Measurements from ENCODE around the gene ABCD3. TPM values are rescaled to one million over a fixed set of nuclear protein-coding genes. Genes with fewer than 3 reads are reported as not detected.

ABCD3 gene
- total RNA-seq, 2 donors from 2014 or later, result 31.0 to 35.3 TPM

GRCh38 chr1:94529416-94529815 is 111.2 kb downstream of the ABCD3 start:
- H3K9me3 Mint-ChIP-seq, result no peaks in the 10 kb centered on the region
- ATAC-seq, result no peak
- peaks cover 26 to 30% of the 10 kb centered on the region in 2 donors for H3K27me3 Mint-ChIP-seq
- H3K36me3 Mint-ChIP-seq, result no peaks in the 10 kb centered on the region
- no peaks in the 10 kb centered on the region for H3K4me1 Mint-ChIP-seq (ENCODE audit: low read depth in 2 of 2)
- DNase-seq (ENCODE audit: low spot score), result no peak
- H3K27ac Mint-ChIP-seq, result no peak overlapping the region
- no peak overlapping the region for H3K4me3 Mint-ChIP-seq

- H3K27me3 Mint-ChIP-seq, result peaks cover 22 to 27% of the 10 kb centered on the region in 2 donors
- no peak overlapping the region for H3K27ac Mint-ChIP-seq
- H3K4me1 Mint-ChIP-seq (ENCODE audit: low read depth in 2 of 2), result no peaks in the 10 kb centered on the region
- no peak for ATAC-seq
- H3K4me3 Mint-ChIP-seq, result no peak overlapping the region
- no peaks in the 10 kb centered on the region for H3K36me3 Mint-ChIP-seq
- DNase-seq (ENCODE audit: low spot score), result no peak
- H3K9me3 Mint-ChIP-seq, result no peaks in the 10 kb centered on the region
These were observed 112.2 kb downstream of the ABCD3 start for GRCh38 chr1:94530373-94530878.

DNA sequence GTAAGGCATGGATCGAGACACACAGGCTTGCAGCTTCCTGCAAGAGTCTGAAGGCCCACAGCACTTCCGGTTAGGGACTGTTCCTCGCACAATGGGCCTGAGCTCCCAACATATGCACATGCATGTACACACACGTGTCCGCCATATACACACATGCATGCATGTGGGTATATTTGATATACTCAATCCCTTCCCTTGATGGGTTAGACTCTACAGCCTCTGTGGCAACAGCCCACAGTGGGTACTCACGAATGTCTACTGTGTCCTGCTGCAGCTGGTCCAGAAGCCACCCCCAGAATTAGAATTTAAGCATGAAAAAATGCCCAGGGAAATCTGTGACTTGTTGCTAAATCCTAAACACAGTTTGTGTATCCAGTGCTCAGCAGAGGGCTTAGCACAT is 113.5 kb downstream of the ABCD3 start:
- Mint-ChIP-seq H3K4me1 (ENCODE audit: low read depth in 2 of 2) (no peaks in the 10 kb centered on the region), H3K27me3 (peaks cover 27 to 34% of the 10 kb centered on the region in 2 donors), H3K27ac (no peak overlapping the region), H3K36me3 (no peaks in the 10 kb centered on the region), H3K9me3 (no peaks in the 10 kb centered on the region), H3K4me3 (no peak overlapping the region)
- DNase-seq (ENCODE audit: low spot score) (no peak), ATAC-seq (no peak)

- Mint-ChIP-seq H3K27me3 (peaks cover 28 to 38% of the 10 kb centered on the region in 2 donors), H3K36me3 (no peaks in the 10 kb centered on the region), H3K27ac (no peak overlapping the region), H3K9me3 (no peaks in the 10 kb centered on the region), H3K4me1 (ENCODE audit: low read depth in 2 of 2) (no peaks in the 10 kb centered on the region), H3K4me3 (no peak overlapping the region)
- ATAC-seq (no peak), DNase-seq (ENCODE audit: low spot score) (no peak)
These were observed 113.9 kb downstream of the ABCD3 start for GRCh38 chr1:94532077-94532476.

GRCh38 chr1:94535095-94535494 is 116.9 kb downstream of the ABCD3 start:
- Mint-ChIP-seq H3K36me3 (no peaks in the 10 kb centered on the region), H3K4me3 (no peak overlapping the region), H3K27ac (no peak overlapping the region), H3K27me3 (peaks cover 37 to 57% of the 10 kb centered on the region in 2 donors), H3K9me3 (no peaks in the 10 kb centered on the region), H3K4me1 (ENCODE audit: low read depth in 2 of 2) (no peaks in the 10 kb centered on the region)
- ATAC-seq, result no peak
- DNase-seq (ENCODE audit: low spot score), result no peak

- Mint-ChIP-seq H3K36me3 (no peaks in the 10 kb centered on the region), H3K27ac (no peak overlapping the region), H3K4me1 (ENCODE audit: low read depth in 2 of 2) (peaks cover 2 to 3% of the 10 kb centered on the region in 2 donors), H3K4me3 (no peak overlapping the region), H3K9me3 (no peaks in the 10 kb centered on the region), H3K27me3 (peaks cover 40 to 65% of the 10 kb centered on the region in 2 donors)
- DNase-seq (ENCODE audit: low spot score) (no peak), ATAC-seq (no peak)
These were observed 117.7 kb downstream of the ABCD3 start for GRCh38 chr1:94535879-94536278.

DNA sequence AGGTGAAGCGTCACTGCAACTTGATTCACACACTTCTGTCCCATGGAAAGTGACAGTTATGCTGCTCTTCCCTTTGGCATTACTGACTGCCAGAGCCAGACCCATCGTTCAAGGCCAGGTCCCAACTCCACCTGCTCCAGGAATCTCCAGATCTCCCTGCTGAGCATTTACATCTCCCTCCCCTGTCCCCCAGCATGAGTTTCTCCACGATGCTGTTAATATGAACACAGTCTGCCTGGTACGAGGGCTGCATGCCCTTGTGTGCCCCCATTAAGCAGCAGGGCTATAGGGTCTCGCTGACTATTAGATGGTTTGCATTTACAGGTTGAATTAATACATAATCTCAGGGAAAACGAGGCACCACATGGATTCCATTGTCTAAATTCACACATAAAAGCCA is 119.1 kb downstream of the ABCD3 start:
- H3K27me3 Mint-ChIP-seq, result peaks cover 43 to 68% of the 10 kb centered on the region in 2 donors
- H3K27ac Mint-ChIP-seq, result no peak overlapping the region
- no peak for ATAC-seq
- no peak overlapping the region for H3K4me3 Mint-ChIP-seq
- H3K36me3 Mint-ChIP-seq, result no peaks in the 10 kb centered on the region
- no peak for DNase-seq (ENCODE audit: low spot score)
- H3K4me1 Mint-ChIP-seq (ENCODE audit: low read depth in 2 of 2), result peaks cover 4% of the 10 kb centered on the region in 2 donors
- no peaks in the 10 kb centered on the region for H3K9me3 Mint-ChIP-seq

DNA sequence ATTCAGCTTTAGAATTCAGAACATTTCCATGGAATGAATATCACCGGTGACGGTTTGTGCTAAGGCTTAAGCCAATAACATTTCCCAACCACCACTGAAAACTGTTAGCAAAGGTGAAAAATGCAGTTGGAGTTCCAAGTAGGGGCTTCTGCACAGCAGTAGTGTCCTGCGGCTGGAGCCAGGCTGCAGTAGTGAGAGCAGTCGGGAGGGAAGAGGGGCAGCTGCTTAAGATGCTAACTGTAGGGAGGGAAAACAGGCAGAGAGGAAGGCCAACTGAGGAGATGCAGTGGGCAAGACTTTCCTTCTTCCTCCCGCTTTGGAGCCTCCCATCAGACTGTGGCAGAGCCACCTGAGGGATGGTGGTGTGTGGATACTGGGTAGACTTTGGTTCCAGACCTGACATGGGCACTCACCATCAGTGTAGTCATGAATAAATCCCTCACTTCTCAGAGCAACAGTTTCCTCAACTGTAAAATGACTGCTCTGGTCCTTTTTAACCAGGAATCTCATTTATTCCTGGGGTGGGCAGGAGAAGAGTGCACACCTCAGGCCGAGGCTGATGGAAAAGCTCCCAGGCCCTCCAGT is 120.1 kb downstream of the ABCD3 start:
- Mint-ChIP-seq H3K27me3 (peaks cover 48 to 71% of the 10 kb centered on the region in 2 donors), H3K4me3 (no peak overlapping the region), H3K9me3 (no peaks in the 10 kb centered on the region), H3K27ac (no peak overlapping the region), H3K4me1 (ENCODE audit: low read depth in 2 of 2) (peaks cover 8 to 10% of the 10 kb centered on the region in 2 donors), H3K36me3 (no peaks in the 10 kb centered on the region)
- no peak for ATAC-seq
- no peak for DNase-seq (ENCODE audit: low spot score)

DNA sequence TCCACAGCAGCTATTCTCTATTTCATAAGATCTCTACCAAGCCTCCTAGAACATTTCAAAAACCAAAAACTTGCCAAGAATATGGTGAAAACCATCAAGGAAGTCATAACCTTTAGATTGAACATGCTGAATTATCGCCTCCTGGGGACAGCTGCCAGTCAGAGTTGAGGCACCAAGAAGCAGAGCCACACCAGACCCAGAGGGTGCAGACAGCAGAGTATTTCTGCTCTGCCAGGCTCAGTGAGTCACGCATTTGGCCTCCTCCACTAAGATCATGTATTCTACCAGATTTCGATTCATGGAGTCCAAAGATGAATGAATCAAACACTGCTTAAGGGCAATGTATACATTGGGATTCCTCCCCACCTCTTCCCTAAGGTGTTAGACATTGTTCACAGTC is 121.3 kb downstream of the ABCD3 start:
- no peak for DNase-seq (ENCODE audit: low spot score)
- Mint-ChIP-seq H3K4me3 (no peak overlapping the region), H3K4me1 (ENCODE audit: low read depth in 2 of 2) (peaks cover 8 to 10% of the 10 kb centered on the region in 2 donors), H3K36me3 (no peaks in the 10 kb centered on the region), H3K9me3 (no peaks in the 10 kb centered on the region), H3K27ac (no peak overlapping the region), H3K27me3 (peaks cover 50 to 70% of the 10 kb centered on the region in 2 donors)
- ATAC-seq, result no peak

GRCh38 chr1:94540440-94541245 is 122.5 kb downstream of the ABCD3 start:
- no peak overlapping the region for H3K27ac Mint-ChIP-seq
- no peaks in the 10 kb centered on the region for H3K9me3 Mint-ChIP-seq
- H3K4me1 Mint-ChIP-seq (ENCODE audit: low read depth in 2 of 2), result peaks cover 8 to 10% of the 10 kb centered on the region in 2 donors
- peak overlapping the region; percentile 50 for H3K4me3 Mint-ChIP-seq
- peaks cover 55 to 73% of the 10 kb centered on the region in 2 donors for H3K27me3 Mint-ChIP-seq
- no peak for ATAC-seq
- no peak for DNase-seq (ENCODE audit: low spot score)
- no peaks in the 10 kb centered on the region for H3K36me3 Mint-ChIP-seq

DNA sequence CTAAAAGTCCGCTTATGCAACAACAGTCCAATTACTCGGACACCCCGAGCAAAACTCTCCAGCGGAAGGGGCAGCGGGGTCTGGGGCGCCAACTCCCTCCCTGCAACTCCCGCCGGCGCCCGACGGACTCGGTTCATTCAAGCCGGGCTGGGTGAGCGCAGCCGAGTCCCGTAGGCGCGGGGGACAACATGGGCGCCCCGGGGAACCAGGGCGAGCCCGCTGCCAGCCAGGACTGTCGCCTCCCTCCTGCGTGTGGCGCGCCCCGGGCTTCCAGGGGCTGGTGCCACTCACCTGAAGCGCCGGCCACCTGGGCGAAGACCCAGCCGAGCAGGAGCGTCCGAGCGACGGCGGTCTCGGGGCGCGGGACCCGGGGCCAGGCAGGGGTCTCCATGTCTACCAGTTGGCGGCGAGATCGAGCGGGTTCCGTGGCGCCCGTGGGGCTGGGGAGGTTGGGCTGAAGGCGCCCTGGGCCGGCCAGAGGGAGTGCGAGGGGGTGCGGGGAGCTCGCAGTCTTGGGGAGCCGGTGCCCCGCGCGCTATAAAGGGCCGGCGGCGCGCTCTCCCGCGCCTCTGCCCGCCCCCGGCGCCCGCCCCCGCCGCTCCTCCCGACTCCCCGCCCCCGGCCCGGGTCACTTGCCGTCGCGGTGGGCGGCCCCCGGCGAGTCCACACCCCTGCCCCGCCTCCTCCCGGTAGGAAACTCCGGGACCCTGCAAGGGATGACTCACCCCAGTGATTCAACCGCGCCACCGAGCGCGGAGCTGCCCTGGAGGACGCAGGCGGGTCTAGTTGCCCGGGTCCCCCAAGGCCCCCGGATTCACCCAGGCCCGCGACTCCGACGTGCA is 123.3 kb downstream of the ABCD3 start, which contains the start of gene F3:
TSS of gene F3 (minus strand) at position 514 of the 842 bp plus-strand sequence. CDS start at position 391, 123 bp downstream.
- H3K9me3 Mint-ChIP-seq, result no peaks in the 10 kb centered on the region
- H3K4me1 Mint-ChIP-seq (ENCODE audit: low read depth in 2 of 2), result peaks cover 8 to 10% of the 10 kb centered on the region in 2 donors
- H3K36me3 Mint-ChIP-seq, result no peaks in the 10 kb centered on the region
- H3K27ac Mint-ChIP-seq, result peak within 1 kb of the TSS in 1 of 2 donors; percentile 83
- H3K27me3 Mint-ChIP-seq, result peaks cover 51 to 73% of the 10 kb centered on the region in 2 donors
- peak within 1 kb of the TSS; percentile 50 for H3K4me3 Mint-ChIP-seq
- DNase-seq (ENCODE audit: low spot score), result peak; percentile 88
- ATAC-seq, result peak; percentile 98

DNA sequence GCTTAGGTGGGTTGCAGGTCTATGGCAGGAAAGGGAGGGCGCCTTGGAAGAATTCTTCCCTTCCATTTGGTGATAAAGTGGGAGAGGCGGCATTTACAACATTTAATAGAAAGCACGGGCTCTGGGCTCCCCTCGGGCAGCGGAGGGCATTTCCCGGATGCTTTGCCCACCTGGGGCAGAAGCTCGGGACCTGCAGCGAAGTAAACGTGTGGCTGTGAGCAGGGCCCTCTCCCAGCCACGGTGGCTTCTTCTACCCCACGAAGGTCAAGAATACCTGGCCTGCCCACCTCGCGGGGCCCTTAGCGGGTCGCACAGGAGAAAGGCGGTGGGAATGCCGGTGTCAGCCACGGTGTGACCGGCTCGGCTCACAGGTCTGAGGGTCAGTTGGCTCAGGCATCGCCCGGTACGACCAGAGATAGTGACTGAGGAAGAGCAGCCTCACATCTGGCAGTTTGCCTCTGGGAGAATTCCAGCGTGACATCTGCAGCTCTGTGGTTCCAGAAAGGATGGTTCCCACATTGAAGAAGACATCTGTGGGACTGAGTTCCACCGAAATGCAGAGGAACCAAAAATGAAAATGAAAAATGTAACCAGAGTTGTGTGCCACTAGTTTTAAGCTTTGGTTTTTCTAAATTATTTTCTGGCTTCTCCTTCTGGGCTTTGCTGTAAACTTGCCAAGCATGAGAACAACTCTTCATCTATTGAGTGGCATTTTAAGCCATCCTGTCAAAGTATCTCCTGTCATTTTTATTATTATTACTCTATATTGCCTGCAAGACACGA is 124.1 kb downstream of the ABCD3 start:
- Mint-ChIP-seq H3K36me3 (no peaks in the 10 kb centered on the region), H3K4me1 (ENCODE audit: low read depth in 2 of 2) (peaks cover 8 to 10% of the 10 kb centered on the region in 2 donors), H3K27ac (peak overlapping the region in 1 of 2 donors; percentile 83), H3K4me3 (peak overlapping the region; percentile 50), H3K9me3 (no peaks in the 10 kb centered on the region), H3K27me3 (peaks cover 52 to 73% of the 10 kb centered on the region in 2 donors)
- DNase-seq (ENCODE audit: low spot score) (no peak), ATAC-seq (peak in 1 of 2 donors; percentile 13)

DNA sequence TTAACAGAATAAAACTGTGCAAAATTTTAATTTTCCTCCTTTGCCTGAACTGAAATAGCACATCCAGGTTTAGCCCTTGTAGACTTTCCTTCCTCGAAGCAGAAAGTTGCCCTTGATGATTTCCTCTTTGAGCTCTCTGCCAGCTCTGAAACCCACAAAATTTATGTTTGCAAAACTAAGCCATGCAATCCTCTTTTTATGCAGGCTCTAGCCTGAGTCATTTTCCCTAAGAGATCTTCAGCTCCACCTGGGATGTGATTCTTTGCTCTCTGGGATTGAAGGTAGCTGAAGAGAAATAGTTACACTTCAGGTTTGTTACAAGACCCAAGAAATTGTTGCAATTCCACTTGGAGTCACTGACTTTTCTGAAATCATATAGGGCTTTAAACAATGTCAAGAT is 124.8 kb downstream of the ABCD3 start:
- Mint-ChIP-seq H3K4me1 (ENCODE audit: low read depth in 2 of 2) (peaks cover 8 to 10% of the 10 kb centered on the region in 2 donors), H3K27ac (no peak overlapping the region), H3K4me3 (peak overlapping the region; percentile 50), H3K36me3 (no peaks in the 10 kb centered on the region), H3K27me3 (peaks cover 52 to 76% of the 10 kb centered on the region in 2 donors), H3K9me3 (no peaks in the 10 kb centered on the region)
- DNase-seq (ENCODE audit: low spot score) (no peak), ATAC-seq (no peak)

Data from natural killer cell treated with Interleukin-12 subunit alpha and Interleukin-12 subunit beta and Interleukin-15 and Interleukin-18, amount 100 ng/mL, for 72 hours (primary cell).